HL-60 (cell line): ENCODE results near the gene FBXW4.

ENCODE experiments used
- DNase-seq, 2 experiments: peaks; one replicate each; pipeline ENCODE4 v3.0.0-alpha.2; 2010 to 2020; ENCODE audit warnings: low read depth in 1 of 2, low spot score in 1 of 2
- H3K27ac ChIP-seq: fragments of 250-450 bp; sonication (Bioruptor Pico); replicated peaks from 2 replicates; pipeline ENCODE4 v1.5.1; 2020; ENCODE audit warnings: mild to moderate bottlenecking, moderate library complexity
- H3K27me3 ChIP-seq: fragments of 250-450 bp; sonication (Bioruptor Pico); 2 replicates; pipeline ENCODE4 v1.5.1; 2021; ENCODE audit warnings: mild to moderate bottlenecking, moderate library complexity; ENCODE audit not compliant: insufficient read depth, poor library complexity, severe bottlenecking
- H3K4me3 ChIP-seq: replicated peaks from 2 replicates; pipeline ENCODE4 v1.5.1; 2011; ENCODE audit warnings: mild to moderate bottlenecking, control low read depth, low read length; ENCODE audit not compliant: insufficient read depth
- GABPA ChIP-seq: IDR thresholded peaks from 2 replicates; pipeline ENCODE4 v1.6.1; 2012; ENCODE audit warnings: low read depth
- POLR2AphosphoS5 ChIP-seq: IDR thresholded peaks from 2 replicates; pipeline ENCODE4 v1.6.1; 2012; ENCODE audit warnings: low read depth
- SPI1 ChIP-seq: IDR thresholded peaks from 2 replicates; pipeline ENCODE4 v1.6.1; 2012; ENCODE audit warnings: low read depth, mild to moderate bottlenecking, borderline replicate concordance
- TF ChIP-seq, protein P1 (sequence below): IDR thresholded peaks from 2 replicates; pipeline ENCODE4 v1.6.1; 2012; ENCODE audit warnings: low read depth; ENCODE audit not compliant: insufficient replicate concordance
- TF ChIP-seq, protein P2 (sequence below): IDR thresholded peaks from one replicate; pipeline ENCODE4 v1.5.1; 2011; ENCODE audit warnings: low read length, control low read depth, inconsistent platforms; ENCODE audit not compliant: insufficient read depth

The FBXW4 gene

DNA sequence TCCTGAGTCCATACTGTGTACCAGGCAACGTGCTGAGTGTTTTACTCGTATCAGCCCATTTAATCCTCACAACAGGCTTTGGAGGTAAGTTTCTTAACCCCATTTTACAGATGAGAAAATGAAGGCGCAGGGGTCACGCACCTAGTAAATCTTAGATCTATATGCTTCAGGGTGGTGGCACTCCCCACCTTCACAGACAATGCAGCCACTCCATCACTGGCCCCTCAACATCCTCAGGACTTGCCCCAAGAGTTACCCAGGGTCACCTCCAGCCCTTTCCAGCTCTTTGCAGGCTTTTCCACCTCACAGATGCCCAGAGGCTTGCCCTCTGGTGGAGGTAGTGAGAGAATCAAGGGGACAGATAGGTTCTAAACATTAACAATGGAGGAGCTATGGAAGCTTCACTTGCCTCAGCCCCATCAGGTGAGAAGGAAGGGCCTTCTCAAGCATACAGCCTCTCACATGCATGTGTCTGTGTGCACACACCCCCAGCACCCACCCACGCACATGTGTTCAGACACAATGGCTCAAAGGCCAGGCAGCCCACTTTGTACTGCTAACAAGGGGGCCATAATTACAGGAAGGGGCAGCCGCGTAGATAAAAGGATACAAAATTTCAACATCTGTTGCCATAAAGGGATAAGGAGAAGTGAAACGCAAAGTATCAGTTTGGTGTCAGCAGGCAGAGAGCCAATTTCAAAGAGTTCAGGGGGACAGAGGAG is 77.7 kb downstream of the FBXW4 start:
- Histone ChIP-seq H3K27me3 (no peaks in the 10 kb centered on the region), H3K27ac (no peak overlapping the region), H3K4me3 (no peak overlapping the region)
- TF ChIP-seq POLR2AphosphoS5 = no peak
- TF ChIP-seq SPI1 = no peak
- no peak for TF ChIP-seq GABPA
- TF ChIP-seq, protein P1, sequence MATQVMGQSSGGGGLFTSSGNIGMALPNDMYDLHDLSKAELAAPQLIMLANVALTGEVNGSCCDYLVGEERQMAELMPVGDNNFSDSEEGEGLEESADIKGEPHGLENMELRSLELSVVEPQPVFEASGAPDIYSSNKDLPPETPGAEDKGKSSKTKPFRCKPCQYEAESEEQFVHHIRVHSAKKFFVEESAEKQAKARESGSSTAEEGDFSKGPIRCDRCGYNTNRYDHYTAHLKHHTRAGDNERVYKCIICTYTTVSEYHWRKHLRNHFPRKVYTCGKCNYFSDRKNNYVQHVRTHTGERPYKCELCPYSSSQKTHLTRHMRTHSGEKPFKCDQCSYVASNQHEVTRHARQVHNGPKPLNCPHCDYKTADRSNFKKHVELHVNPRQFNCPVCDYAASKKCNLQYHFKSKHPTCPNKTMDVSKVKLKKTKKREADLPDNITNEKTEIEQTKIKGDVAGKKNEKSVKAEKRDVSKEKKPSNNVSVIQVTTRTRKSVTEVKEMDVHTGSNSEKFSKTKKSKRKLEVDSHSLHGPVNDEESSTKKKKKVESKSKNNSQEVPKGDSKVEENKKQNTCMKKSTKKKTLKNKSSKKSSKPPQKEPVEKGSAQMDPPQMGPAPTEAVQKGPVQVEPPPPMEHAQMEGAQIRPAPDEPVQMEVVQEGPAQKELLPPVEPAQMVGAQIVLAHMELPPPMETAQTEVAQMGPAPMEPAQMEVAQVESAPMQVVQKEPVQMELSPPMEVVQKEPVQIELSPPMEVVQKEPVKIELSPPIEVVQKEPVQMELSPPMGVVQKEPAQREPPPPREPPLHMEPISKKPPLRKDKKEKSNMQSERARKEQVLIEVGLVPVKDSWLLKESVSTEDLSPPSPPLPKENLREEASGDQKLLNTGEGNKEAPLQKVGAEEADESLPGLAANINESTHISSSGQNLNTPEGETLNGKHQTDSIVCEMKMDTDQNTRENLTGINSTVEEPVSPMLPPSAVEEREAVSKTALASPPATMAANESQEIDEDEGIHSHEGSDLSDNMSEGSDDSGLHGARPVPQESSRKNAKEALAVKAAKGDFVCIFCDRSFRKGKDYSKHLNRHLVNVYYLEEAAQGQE = no peak
- TF ChIP-seq, protein P2, sequence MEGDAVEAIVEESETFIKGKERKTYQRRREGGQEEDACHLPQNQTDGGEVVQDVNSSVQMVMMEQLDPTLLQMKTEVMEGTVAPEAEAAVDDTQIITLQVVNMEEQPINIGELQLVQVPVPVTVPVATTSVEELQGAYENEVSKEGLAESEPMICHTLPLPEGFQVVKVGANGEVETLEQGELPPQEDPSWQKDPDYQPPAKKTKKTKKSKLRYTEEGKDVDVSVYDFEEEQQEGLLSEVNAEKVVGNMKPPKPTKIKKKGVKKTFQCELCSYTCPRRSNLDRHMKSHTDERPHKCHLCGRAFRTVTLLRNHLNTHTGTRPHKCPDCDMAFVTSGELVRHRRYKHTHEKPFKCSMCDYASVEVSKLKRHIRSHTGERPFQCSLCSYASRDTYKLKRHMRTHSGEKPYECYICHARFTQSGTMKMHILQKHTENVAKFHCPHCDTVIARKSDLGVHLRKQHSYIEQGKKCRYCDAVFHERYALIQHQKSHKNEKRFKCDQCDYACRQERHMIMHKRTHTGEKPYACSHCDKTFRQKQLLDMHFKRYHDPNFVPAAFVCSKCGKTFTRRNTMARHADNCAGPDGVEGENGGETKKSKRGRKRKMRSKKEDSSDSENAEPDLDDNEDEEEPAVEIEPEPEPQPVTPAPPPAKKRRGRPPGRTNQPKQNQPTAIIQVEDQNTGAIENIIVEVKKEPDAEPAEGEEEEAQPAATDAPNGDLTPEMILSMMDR = no peak
- peak in 1 of 2 experiments; percentile 36 for DNase-seq

DNA sequence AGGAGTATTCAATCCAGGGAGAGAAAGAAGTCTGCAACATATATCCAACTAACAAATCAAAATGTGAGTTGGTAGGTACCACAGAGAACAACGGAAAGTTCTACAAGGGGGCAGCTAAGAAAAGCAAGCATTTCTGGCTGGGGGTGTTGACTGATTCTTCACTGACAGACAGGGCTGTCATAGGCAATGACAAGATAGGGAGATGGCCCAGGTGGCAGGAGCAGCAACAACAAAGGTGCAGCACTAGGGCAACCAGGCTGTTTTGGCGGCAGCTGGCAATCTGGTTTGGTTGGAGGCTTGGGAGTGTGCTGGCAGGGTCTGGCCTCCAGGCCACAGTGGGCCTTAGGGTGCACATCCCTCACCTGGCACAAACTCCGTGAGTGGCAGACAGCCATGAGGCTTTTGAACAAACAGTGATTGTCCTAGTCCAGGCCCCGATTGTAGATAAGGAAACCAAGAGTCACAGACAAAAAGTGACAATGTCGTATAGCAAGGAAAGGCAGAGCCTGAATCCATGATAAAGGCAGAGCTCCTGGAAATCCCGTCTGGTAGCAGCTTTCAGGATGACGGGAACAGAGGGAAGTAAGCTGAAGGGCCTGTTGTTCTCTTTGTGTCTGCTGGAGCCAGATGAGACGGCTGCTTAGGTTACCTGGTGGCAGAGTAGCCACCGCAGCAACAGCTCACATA is 78.4 kb downstream of the FBXW4 start:
- Histone ChIP-seq H3K27ac (no peak overlapping the region), H3K27me3 (no peaks in the 10 kb centered on the region), H3K4me3 (no peak overlapping the region)
- DNase-seq = no peak
- no peak for TF ChIP-seq POLR2AphosphoS5
- TF ChIP-seq GABPA = no peak
- TF ChIP-seq, protein P2 = no peak
- TF ChIP-seq SPI1 = no peak
- TF ChIP-seq, protein P1 = no peak

DNA sequence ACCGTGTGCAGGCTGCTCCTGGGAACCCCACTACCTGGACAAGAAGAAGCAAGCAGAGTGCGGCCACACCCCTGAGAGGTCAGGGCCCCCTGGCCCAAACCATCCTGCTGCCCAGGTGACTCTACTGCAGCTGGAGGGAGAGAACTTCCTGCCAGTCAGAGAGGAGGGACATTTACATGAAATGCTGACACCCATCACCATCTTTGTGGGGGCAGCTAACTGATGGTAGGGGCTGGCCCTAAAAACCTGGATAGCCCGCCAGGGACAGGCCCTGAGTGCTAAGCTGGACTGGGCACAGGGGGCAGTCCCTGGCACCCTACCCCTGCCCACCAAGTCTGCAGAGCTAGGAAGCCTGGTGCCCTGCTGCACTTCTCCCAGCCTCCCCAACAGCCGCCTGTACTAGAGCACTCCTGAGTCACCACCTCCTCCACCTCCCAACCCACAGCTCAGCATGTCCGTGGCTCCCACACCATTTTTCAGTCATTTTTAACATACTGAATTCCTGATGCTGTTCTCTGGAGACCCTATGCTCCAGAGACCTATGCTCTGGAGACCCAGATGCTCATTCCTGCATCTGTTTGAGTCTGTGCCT is 79.3 kb downstream of the FBXW4 start:
- DNase-seq = no peak
- TF ChIP-seq, protein P1 = no peak
- TF ChIP-seq SPI1 (no peak), POLR2AphosphoS5 (no peak), GABPA (no peak)
- TF ChIP-seq, protein P2 = no peak
- Histone ChIP-seq H3K27me3 (no peaks in the 10 kb centered on the region), H3K27ac (no peak overlapping the region), H3K4me3 (no peak overlapping the region)
